ENCODE measurements around the gene KCNJ15.
"Not testable (repeated sequence)": the region's sequence is repeated elsewhere in the genome, so short reads cannot be mapped to it uniquely, and the experiment has no call there.

The KCNJ15 gene

GRCh38 chr21:38244885-38245869 lies 11.6 kb upstream of the KCNJ15 start:
- no peaks in the 10 kb centered on the region for H3K9me3 ChIP-seq (ENCODE audit: low read length)
- no peak overlapping the region for H3K27ac ChIP-seq (ENCODE audit: low read depth, low read length)
- H3K4me1 ChIP-seq (ENCODE audit: insufficient read depth, low read length) = peaks cover 7% of the 10 kb centered on the region
- no peaks in the 10 kb centered on the region for H3K36me3 ChIP-seq (ENCODE audit: insufficient read depth, low read length)
- H3K9ac ChIP-seq (ENCODE audit: low read length) = no peak overlapping the region
- no peak overlapping the region for H3K4me3 ChIP-seq (ENCODE audit: low read depth in 1 of 2, low read length in 2 of 2)
- no peaks in the 10 kb centered on the region for H3K27me3 ChIP-seq (ENCODE audit: control insufficient read depth in 1 of 2, insufficient read depth in 2 of 2, low read length in 2 of 2)

- H3K36me3 ChIP-seq (ENCODE audit: insufficient read depth, low read length) = no peaks in the 10 kb centered on the region
- no peak overlapping the region for H3K27ac ChIP-seq (ENCODE audit: low read depth, low read length)
- H3K4me1 ChIP-seq (ENCODE audit: insufficient read depth, low read length) = no peaks in the 10 kb centered on the region
- H3K9me3 ChIP-seq (ENCODE audit: low read length) = no peaks in the 10 kb centered on the region
- H3K9ac ChIP-seq (ENCODE audit: low read length) = no peak overlapping the region
- H3K4me3 ChIP-seq (ENCODE audit: low read depth in 1 of 2, low read length in 2 of 2) = no peak overlapping the region
- H3K27me3 ChIP-seq (ENCODE audit: control insufficient read depth in 1 of 2, insufficient read depth in 2 of 2, low read length in 2 of 2) = no peaks in the 10 kb centered on the region
Measured at GRCh38 chr21:38246511-38246910, 10.3 kb upstream of the KCNJ15 start.

GRCh38 chr21:38247054-38247453 lies 9.7 kb upstream of the KCNJ15 start:
- not testable (repeated sequence) for H3K36me3 ChIP-seq (ENCODE audit: insufficient read depth, low read length); H3K27ac ChIP-seq (ENCODE audit: low read depth, low read length); H3K9me3 ChIP-seq (ENCODE audit: low read length); H3K4me1 ChIP-seq (ENCODE audit: insufficient read depth, low read length); H3K27me3 ChIP-seq (ENCODE audit: control insufficient read depth in 1 of 2, insufficient read depth in 2 of 2, low read length in 2 of 2); H3K9ac ChIP-seq (ENCODE audit: low read length); H3K4me3 ChIP-seq (ENCODE audit: low read depth in 1 of 2, low read length in 2 of 2)

GRCh38 chr21:38247738-38248510 lies 8.9 kb upstream of the KCNJ15 start:
- Histone ChIP-seq H3K4me1 (ENCODE audit: insufficient read depth, low read length) (no peaks in the 10 kb centered on the region), H3K9ac (ENCODE audit: low read length) (no peak overlapping the region), H3K36me3 (ENCODE audit: insufficient read depth, low read length) (no peaks in the 10 kb centered on the region), H3K27ac (ENCODE audit: low read depth, low read length) (no peak overlapping the region), H3K27me3 (ENCODE audit: control insufficient read depth in 1 of 2, insufficient read depth in 2 of 2, low read length in 2 of 2) (no peaks in the 10 kb centered on the region), H3K9me3 (ENCODE audit: low read length) (no peaks in the 10 kb centered on the region), H3K4me3 (ENCODE audit: low read depth in 1 of 2, low read length in 2 of 2) (no peak overlapping the region)

- no peak overlapping the region for H3K27ac ChIP-seq (ENCODE audit: low read depth, low read length)
- H3K4me3 ChIP-seq (ENCODE audit: low read depth in 1 of 2, low read length in 2 of 2) = no peak overlapping the region
- H3K36me3 ChIP-seq (ENCODE audit: insufficient read depth, low read length) = no peaks in the 10 kb centered on the region
- H3K9ac ChIP-seq (ENCODE audit: low read length) = no peak overlapping the region
- H3K27me3 ChIP-seq (ENCODE audit: control insufficient read depth in 1 of 2, insufficient read depth in 2 of 2, low read length in 2 of 2) = no peaks in the 10 kb centered on the region
- H3K9me3 ChIP-seq (ENCODE audit: low read length) = no peaks in the 10 kb centered on the region
- no peaks in the 10 kb centered on the region for H3K4me1 ChIP-seq (ENCODE audit: insufficient read depth, low read length)
Measured at GRCh38 chr21:38249256-38249655, 7.5 kb upstream of the KCNJ15 start.

GRCh38 chr21:38249696-38250278 lies 7.0 kb upstream of the KCNJ15 start:
- H3K9me3 ChIP-seq (ENCODE audit: low read length) = no peaks in the 10 kb centered on the region
- no peaks in the 10 kb centered on the region for H3K36me3 ChIP-seq (ENCODE audit: insufficient read depth, low read length)
- no peaks in the 10 kb centered on the region for H3K4me1 ChIP-seq (ENCODE audit: insufficient read depth, low read length)
- no peaks in the 10 kb centered on the region for H3K27me3 ChIP-seq (ENCODE audit: control insufficient read depth in 1 of 2, insufficient read depth in 2 of 2, low read length in 2 of 2)
- H3K27ac ChIP-seq (ENCODE audit: low read depth, low read length) = no peak overlapping the region
- H3K4me3 ChIP-seq (ENCODE audit: low read depth in 1 of 2, low read length in 2 of 2) = no peak overlapping the region
- H3K9ac ChIP-seq (ENCODE audit: low read length) = no peak overlapping the region

GRCh38 chr21:38250991-38251418 lies 5.8 kb upstream of the KCNJ15 start:
- no peaks in the 10 kb centered on the region for H3K9me3 ChIP-seq (ENCODE audit: low read length)
- no peaks in the 10 kb centered on the region for H3K36me3 ChIP-seq (ENCODE audit: insufficient read depth, low read length)
- no peak overlapping the region for H3K4me3 ChIP-seq (ENCODE audit: low read depth in 1 of 2, low read length in 2 of 2)
- H3K9ac ChIP-seq (ENCODE audit: low read length) = no peak overlapping the region
- H3K27ac ChIP-seq (ENCODE audit: low read depth, low read length) = no peak overlapping the region
- no peaks in the 10 kb centered on the region for H3K27me3 ChIP-seq (ENCODE audit: control insufficient read depth in 1 of 2, insufficient read depth in 2 of 2, low read length in 2 of 2)
- H3K4me1 ChIP-seq (ENCODE audit: insufficient read depth, low read length) = no peaks in the 10 kb centered on the region

GRCh38 chr21:38254970-38255369 lies 1.8 kb upstream of the KCNJ15 start:
- Histone ChIP-seq H3K27ac (ENCODE audit: low read depth, low read length) (no peak overlapping the region), H3K4me3 (ENCODE audit: low read depth in 1 of 2, low read length in 2 of 2) (no peak overlapping the region), H3K9ac (ENCODE audit: low read length) (no peak overlapping the region), H3K4me1 (ENCODE audit: insufficient read depth, low read length) (no peaks in the 10 kb centered on the region), H3K36me3 (ENCODE audit: insufficient read depth, low read length) (no peaks in the 10 kb centered on the region), H3K9me3 (ENCODE audit: low read length) (no peaks in the 10 kb centered on the region), H3K27me3 (ENCODE audit: control insufficient read depth in 1 of 2, insufficient read depth in 2 of 2, low read length in 2 of 2) (no peaks in the 10 kb centered on the region)

GRCh38 chr21:38255571-38256117 lies 1.1 kb upstream of the KCNJ15 start:
- no peaks in the 10 kb centered on the region for H3K4me1 ChIP-seq (ENCODE audit: insufficient read depth, low read length)
- H3K36me3 ChIP-seq (ENCODE audit: insufficient read depth, low read length) = no peaks in the 10 kb centered on the region
- H3K27ac ChIP-seq (ENCODE audit: low read depth, low read length) = no peak overlapping the region
- H3K27me3 ChIP-seq (ENCODE audit: control insufficient read depth in 1 of 2, insufficient read depth in 2 of 2, low read length in 2 of 2) = no peaks in the 10 kb centered on the region
- H3K9ac ChIP-seq (ENCODE audit: low read length) = no peak overlapping the region
- H3K9me3 ChIP-seq (ENCODE audit: low read length) = no peaks in the 10 kb centered on the region
- H3K4me3 ChIP-seq (ENCODE audit: low read depth in 1 of 2, low read length in 2 of 2) = no peak overlapping the region

GRCh38 chr21:38257667-38258066 lies 876 bp downstream of the KCNJ15 start:
- H3K9ac ChIP-seq (ENCODE audit: low read length) = no peak overlapping the region
- no peaks in the 10 kb centered on the region for H3K36me3 ChIP-seq (ENCODE audit: insufficient read depth, low read length)
- no peaks in the 10 kb centered on the region for H3K9me3 ChIP-seq (ENCODE audit: low read length)
- H3K4me3 ChIP-seq (ENCODE audit: low read depth in 1 of 2, low read length in 2 of 2) = no peak overlapping the region
- no peaks in the 10 kb centered on the region for H3K4me1 ChIP-seq (ENCODE audit: insufficient read depth, low read length)
- H3K27ac ChIP-seq (ENCODE audit: low read depth, low read length) = no peak overlapping the region
- H3K27me3 ChIP-seq (ENCODE audit: control insufficient read depth in 1 of 2, insufficient read depth in 2 of 2, low read length in 2 of 2) = no peaks in the 10 kb centered on the region

Data from muscle layer of colon (tissue), 2 donors.